NCI-H2107 (cell line): ENCODE measurements around the gene SSR4.
"Not testable (repeated sequence)": the region's sequence is repeated elsewhere in the genome, so short reads cannot be mapped to it uniquely, and the experiment has no call there.

Source experiments
- DNase-seq: peaks from one replicate; lab custom pipeline; 2025; lab: John Stamatoyannopoulos, UW

SSR4 gene

DNA sequence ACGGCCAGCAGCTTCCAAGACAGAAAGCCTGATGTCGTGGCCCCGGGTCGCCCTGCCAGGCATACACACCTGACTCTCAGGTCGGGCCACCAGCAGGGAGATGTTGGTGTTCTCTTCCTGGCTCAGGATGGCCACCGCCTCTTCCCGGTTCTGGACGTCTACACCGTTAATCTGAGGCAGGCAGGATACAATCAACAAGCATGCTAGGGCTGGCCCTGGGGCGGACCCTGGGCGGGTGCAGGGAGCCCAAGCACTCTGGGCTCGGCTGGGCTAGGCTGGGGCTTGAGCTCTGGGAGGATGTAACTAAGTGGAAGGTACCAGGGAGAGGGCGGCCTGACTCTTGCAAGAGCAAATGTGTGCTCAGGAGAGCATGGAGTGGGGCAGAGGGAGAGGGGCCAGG is 11.0 kb downstream of the SSR4 start:
- no peak for DNase-seq

DNA sequence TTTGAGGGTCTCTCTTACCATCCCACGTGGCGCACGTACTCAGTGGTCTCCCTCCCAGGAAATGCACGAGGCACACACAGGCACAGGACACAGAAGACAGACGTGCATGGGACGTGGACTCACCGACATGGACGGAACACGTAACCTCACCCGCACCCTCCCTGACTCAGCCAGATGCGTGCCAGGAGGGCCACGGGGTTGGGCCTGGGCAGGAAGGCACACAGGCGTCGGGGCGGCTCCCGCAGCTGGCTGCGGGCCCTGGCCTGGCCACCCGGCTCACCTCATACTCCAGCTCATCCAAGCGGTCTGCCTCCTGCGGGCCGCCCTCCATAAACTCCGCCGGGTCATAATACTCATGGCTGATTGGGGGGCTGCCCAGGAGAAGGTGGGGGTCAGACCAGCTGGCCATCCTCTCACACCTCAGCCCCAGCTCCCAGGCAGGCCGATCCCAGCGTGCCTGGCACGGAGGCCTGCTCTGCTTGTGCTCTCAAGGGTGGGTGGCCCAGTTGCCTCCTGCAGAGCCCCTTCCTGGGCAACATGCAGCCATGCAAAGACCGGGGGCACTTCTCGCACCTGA is 12.6 kb downstream of the SSR4 start:
- no peak for DNase-seq

DNA sequence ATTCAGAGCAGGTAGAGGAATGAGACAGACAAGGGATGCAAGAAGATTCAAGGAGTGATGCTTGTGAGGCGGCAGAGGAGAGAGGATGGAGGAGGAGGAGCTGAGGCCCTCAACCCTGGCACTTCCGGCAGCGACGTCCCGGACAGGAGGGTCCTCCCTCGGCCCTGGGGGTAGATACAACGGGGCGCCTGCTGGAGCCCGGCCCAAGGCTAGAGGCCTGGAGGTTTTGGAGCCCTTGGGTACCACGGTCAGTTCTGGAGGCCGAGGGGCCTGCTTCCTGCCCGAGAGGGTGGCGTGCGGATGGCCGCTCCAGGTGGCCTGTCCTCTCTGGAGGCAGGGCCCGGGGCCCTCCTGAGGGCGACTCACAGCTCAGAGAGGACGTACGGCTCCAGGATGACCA is 13.5 kb downstream of the SSR4 start:
- no peak for DNase-seq

DNA sequence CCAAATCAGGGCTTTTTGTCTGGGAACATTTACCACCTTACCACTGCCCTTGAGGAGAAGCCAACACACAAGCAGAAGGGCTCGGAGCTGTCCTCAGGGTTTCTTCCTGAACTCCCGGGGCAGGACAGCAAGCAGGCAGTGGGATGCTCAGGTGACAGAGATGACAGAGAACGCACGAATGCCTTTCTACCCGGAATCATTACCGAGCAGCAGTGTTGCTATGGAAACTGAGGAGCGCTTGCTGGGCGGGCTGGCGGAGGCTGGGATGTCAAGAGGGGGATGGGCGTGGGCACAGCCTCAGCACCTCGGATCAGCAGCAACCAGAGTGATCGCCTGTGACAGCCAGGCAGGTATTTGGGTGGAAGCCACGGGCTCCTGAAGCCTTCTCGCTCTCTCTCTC is 17.8 kb downstream of the SSR4 start:
- DNase-seq = no peak

DNA sequence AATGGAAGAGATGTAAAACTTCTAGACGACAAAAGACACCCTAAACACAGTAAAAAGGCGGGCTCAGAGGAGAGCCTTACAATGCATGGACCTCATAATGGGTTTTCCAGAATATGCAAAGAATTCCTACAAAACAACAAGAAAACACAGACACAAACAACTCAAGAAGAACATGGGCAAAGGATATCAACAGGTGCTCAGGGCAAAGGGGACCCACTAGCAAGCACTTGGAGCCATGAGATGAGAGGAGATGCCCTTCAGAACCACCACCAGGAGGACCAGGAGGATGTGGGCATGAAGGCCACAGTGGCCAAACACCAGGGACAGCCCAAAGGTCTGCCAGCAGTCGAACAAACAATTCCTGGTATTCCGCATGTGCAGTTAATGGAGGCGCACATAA is 18.7 kb downstream of the SSR4 start:
- DNase-seq = no peak

DNA sequence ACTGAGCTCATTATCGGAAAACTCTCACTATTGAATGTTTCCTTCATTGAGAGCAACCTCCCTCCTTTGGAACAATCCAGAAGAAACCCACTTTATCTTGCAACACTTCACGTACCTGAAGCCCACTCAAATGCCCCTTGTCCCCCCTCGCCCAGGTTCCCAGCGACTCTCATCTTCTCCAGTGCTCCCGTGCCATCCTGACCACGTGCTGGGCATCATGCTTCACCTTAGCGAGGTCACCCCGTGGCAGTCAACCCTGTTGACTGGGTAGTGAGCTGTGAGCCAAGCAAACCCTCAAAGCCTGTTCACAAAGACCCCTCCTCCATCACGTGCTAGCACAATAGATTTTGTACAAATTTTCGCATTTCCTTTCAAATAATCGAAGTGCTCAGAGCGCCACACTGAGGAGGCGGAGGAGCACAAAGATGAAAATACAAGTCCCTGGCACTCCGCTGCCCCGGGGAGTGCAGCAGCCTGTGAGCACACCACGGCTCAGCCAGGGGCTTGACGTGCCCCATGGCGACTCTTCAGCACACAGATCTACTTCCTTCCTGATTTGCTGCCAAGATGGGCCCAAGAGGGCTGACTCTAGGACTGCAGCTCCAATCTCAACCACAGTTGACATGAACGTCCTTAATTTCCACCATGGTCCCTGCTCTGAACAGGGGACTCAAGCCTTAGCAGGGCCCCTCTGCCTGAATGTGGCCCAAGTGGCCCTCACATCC is 20.3 kb downstream of the SSR4 start:
- no peak for DNase-seq

DNA sequence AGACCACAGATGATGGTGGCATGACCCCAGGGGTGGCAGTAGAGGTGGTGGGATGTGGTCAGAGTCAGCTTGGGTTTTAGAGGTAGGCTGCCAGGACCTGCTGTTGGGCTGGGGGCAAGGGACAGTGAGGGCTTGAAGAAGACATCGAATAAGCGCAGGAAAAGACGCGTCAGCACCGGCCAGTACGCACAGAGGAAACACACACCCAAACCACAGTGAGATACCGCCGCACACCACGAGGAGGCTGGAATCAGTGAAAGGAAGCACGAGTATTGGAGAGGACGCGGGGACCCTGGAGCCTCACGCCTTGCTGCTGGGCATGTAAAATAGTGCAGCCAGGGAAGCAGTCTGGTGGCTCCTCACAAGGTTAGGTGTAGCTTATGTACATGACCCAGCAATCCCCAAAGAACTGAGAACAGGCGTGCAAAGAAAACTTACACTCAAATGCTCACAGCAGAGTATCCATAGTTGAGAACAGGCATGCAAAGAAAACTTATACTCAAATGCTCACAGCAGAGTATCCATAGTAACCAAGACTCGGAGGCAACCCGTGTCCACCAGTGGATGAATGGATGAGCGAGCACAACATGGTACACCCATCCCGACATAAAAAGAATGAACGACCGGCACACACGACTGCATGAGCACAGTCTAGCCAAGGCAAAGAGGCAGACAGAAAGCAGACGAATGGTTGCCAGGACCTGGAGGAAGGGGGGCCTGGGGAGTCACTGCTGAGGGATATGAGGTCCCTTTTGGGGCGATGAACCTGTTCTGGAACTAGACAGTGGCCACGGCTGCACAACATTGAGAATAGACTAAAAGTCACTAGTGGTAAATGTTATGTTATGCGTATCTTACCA is 22.6 kb downstream of the SSR4 start:
- no peak for DNase-seq

DNA sequence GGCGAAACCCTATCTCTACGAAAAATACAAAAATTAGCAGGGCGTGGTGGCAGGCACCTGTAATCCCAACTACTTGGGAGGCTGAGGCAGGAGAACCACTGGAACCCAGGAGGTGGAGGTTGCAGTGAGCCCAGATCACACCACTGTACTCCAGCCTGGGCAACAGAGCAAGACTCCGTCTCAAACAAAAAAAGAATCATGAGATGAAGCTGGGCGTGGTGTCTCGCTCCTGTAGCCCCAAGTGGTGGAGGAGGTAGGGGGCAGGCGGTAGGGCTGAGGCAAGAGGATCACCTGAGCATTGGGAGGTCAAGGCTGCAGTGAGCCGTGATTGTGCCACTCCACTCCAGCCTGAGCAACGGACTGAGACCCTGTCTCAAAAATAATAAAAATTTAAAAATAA is 23.6 kb downstream of the SSR4 start:
- not testable (repeated sequence) for DNase-seq

DNA sequence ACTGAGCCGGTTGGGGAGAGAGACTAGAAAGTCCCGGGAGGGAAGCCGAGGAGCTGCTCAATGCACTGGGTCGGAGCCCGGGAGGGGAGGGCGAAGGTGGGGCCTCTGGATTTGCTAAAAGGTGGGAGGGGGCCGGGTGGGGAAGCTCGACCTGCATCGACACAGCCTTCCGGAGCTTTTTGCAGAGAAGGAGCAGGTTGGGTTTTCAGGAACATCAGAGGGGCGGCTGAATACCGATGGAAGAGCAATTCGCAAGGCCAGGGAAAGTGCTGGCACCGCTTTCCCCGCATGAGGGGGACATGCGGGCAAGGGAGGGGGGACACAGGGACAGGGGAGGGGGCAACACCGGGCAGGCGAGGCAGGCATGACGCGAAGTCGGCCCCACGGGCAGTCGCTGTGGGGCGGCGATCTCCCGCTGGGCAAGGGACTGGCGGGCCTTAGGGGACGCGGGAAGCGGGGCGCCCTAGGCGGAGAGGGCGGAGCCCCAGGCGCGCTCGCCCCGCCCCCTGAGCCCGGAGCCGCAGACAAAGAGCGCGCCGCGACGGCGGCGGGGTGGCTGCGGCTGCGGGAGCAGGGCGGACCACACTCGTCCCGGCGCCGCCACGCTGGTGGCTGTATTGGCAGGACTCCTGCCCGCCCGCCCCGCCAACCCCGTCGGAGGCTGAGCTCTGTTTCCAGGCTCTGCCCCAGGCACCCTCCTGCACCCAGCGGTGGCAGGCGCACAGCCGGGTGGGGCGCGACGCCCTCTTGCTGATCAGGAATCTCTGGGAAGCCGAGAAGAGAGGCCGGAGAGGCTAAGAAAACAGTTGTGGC is 24.3 kb downstream of the SSR4 start:
- peak; percentile 52 for DNase-seq

DNA sequence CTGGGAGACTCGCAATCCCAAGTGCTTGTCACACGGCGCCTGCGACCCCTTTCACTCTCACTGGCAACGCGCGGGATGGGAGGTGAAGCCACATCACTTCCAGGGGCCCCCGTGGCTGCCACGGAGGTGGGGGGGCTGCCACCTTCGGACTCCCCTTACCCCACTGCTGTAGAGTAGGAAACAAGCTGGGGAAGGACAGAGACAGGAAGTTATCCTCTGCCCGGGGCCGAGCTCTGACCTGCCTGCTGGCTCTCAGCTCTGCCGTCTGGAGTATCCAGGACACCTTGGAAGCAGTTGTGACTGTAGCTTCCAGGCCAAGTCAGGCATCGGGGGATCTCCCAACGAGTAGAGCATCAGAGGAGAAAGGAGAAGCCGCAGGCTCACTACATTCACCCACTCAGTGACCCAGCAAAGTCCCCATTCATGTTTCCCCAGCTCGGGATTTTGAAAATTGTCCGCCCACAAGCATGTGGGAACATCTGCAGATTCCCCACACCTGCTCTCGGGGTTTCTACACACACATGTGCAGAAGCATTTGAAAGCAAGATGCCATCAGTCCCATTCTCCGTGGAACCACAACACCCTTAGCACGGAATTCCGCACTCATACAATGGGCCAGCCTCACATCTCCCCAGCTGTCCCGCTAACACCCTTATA is 25.0 kb downstream of the SSR4 start:
- no peak for DNase-seq

DNA sequence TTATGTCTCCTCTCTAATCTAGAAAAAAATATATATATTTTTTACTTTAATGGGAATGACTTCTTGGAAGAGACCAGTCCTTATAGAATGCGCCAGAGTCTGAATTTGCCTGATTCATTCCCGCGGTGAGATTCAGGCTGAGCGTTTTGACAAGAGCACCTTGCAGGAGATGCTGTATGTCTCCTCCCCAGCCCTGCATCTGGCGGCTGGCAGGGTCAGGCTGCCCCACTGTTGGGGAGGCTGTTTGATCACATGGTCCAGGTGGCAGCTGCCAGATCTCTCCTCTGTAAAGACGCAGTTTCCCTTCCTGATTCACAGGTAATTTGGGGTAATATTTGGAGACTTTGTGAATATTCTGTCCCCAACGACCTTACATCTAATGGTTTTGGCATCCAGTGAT is 26.1 kb downstream of the SSR4 start:
- no peak for DNase-seq

DNA sequence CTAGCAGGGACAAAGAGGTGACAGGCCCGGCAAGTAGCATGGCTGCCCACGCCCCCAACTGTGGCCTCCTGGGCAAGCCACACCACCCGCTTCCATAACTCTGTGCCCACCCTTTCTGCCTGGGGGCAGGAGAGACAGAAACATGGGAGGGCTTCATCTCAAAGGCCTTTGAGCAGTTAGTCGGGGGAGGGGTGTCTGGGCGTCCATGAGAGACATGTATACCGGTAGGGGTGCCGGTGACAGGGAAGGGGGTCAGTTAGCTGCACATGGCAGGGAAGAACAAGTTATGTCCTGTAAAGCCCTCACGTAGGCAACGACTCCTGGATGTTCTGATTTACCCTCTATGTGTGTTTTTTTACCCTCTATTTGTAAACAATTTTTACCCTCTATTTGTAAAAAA is 26.6 kb downstream of the SSR4 start:
- DNase-seq = no peak

DNA sequence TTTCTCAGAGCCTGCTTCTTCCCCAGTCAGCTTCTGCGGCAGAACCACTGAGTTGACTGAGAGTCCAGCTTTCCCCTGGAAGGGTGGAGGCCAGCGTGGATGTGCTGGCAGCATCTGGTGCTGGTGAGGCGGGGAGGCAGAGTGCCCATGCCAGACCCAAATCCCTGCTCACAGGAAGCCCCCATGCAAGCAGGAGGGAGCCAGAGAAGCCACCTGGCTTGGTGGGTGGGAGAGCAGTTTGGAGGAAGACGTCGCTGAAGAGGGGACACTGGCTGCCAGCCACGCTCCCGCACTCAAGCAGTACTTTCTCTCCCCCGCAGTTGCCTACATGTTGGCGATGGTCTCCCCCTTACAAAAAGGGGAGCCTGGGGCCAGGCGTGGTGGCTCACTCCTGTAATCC is 29.9 kb downstream of the SSR4 start:
- DNase-seq = no peak

DNA sequence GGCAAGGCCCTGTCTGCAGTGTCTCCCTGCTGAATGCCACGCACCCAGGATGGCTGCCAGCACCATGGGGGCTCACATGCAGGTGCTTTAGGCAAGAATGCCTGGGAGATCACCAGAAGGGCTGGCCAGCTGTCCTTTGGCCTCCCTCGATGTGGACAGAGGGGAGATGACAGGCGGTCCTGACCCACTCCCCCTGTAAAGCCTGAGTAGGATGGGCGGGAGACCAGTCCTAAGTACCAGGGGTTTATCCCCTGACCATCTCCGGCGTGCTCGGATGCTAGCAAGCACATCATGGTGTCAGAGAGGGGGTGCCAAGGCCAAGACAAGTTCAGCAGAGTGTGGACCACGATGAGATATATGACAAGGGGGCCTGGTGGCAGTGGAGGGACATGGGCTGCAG is 30.6 kb downstream of the SSR4 start:
- DNase-seq = no peak

DNA sequence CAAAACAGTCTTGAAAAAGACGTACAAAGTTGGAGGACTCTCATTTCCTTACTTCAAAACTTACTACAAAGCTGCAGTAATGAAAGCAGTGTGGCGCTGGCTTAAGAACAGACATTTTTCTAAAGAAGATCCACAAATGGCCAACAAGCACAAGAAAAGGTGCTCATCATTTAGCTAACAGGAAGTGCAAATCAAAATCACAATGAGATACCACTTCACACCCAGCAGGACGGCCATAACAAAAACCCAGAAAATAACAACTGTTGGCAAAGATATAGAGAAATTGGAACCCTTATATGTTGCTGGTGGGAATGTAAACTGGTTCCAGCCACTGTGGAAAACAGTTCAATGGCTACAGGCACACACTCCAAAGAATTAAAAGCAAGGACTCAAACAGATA is 32.5 kb downstream of the SSR4 start:
- DNase-seq = no peak

DNA sequence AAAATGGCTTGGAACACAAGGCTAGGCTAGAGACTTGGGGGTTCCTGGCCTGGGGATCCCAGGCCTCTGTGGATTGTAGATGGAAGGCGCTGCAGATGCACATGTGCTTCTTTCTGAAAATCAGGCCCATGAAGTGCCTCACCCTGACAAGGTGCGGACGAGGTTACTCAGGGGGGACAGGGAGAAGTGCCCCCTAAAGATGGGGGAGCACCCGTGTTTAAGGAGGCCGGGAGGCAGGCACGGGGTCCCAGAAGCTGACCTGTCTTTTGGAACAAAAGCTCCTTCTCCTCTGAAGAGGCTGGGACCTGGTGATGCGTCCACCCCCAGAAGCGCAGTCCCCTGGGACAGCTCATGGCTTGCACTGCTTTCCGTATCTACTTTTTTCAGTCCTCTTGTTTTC is 33.4 kb downstream of the SSR4 start:
- no peak for DNase-seq

DNA sequence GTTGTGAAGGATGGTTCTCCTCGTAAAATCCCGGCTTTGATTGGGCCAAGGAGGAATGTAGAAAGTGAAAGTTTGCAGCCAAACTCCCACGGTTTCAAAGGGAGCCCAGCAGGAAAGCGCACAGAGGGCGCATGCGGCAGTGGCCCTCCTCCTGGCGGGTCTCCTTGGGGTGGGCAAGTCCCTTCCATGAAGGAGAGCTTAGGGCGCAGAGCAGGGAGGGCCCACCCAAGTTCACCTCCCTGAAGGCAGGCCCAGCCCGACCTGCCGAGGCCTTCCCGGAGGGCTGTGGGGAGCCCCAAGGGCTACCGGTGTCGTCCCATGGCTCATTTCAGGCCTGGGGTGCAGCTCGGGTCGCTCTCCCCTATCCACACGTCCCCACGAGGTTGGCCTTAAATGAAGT is 33.8 kb downstream of the SSR4 start:
- no peak for DNase-seq

DNA sequence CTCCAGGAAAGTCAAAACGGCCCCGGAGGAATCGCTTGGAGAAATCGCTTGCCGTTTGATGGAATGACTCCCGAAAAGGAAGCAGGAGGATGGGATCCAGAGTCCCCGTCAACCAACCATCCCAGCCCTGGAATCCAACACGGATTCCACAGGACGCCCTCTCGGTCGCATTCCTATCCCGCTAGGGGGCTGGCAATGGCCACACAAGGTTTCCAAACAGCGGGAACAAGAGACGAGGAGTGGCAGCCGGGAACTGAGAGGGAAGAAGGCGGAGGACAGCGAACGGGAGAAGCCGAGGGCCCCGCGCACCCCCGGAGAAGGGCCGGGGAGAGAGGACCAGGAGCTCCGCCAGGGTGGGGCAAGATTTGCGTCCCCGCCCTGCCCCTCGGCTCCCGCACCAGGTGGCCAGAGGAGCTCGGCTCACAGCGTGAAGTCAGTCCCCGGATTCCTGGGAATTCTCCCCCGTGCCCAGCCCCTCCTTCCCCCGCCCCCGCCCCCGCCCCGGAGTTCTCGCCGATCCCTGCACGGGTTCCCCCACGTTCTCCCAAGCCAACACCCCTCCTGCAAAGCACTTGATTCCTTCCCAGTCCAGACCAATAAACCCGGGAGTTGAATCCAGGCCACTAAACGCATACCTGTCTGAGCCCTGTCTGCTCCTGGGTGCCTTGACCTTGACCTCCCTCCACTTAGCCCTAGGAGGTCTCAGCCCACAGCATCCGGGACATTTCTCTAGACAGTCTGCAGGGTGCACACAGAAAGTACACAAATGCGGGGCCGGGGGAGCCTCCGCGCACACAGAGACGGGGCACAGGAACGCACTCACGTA is 34.5 kb downstream of the SSR4 start:
- no peak for DNase-seq

DNA sequence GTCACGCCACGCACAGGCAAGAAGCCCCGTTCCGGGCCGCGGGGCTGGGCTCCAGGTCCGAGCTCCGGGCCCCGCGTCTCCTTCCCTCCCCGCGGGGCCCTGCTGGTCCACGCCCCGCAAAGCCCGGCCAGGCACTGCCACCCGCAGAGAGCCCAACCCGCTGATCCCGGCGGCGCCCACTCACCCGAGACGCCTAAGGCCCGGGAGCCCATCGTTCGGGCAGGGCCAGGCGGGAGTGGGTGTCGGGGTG is 35.0 kb downstream of the SSR4 start:
- DNase-seq = no peak

DNA sequence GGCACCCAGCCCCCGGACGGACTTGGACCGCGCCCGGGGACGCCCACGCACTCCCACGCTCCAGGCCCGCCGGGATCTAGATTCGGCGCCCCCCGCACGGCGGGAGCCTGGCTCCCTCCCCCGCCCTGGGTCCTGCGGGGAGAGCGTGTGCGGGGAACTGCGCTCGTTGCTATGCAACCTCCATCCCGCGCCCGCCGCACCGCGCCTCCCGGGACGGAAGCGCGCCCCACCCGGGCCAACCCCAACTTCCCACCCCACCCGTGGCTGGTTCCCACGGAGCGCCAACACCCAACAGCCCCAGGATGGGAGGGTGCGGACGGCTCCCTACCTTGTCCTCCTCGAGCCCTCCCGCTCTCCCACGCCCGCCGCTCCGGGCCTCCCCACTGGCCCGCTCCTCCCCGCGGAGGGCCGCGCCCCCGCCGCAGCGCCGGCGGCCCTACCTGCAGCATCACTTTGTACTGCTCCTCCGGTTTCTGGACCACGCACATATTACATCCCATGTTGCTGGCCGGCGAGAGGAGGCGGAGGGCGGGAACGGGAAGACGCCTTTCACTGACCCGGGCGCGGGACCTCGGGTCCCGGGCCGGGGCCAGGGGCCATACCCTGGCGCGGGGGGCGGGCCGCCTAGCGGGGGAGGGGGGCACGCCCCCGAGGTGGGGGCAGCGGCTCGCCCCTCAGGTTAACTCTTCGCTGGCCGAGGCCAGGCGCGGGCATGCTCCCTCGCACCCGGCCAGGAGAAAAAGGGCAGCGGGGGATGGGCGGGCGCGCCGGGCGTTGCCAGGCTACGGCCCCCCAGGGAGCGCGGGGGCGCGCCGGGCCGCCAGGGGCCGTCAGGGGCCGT is 35.6 kb downstream of the SSR4 start, which contains the start of gene PDZD4:
PDZD4 (minus strand) TSS at position 746 of the 841 bp plus-strand sequence; CDS start at position 500, 246 bp downstream.
- DNase-seq = no peak
